GM18499 (cell line): ENCODE measurements around the gene BOLA2B.
"Not testable (repeated sequence)": the region's sequence is repeated elsewhere in the genome, so short reads cannot be mapped to it uniquely, and the experiment has no call there.

Experiments
- ATAC-seq: cut with Tn5 transposase; IDR thresholded peaks from one replicate; pipeline ENCODE4 v1.9.1; 2021; ENCODE audit warnings: moderate number of reproducible peaks; ENCODE audit not compliant: insufficient read depth, unreplicated experiment

The BOLA2B gene

DNA sequence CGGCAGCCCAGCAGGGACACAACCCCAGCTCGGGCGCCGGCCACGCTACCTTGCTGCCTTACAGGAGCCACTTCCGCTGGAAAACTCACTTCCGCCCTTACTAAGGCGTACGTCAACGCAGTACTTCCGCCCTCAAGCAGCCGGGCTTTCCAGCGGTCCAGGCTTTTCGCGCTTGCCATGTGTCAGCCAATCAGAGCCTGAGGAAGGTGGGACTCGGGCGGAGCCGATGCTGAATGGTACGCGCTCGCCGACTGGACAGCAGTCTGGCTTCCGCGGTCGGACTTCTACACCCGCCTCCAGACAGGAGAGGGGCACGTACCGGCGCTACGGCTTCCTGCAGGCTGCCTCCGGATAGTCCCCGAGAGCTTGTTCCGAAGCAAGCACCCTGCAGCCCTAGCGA lies at the start of gene BOLA2B, which contains the start of gene SLX1A:
BOLA2B (minus strand) TSS at position 52 of the 400 bp plus-strand sequence. CDS start 71 bp downstream, outside the sequence.
SLX1A (plus strand) TSS at position 261 of the 400 bp plus-strand sequence. CDS start 210 bp downstream, outside the sequence.
- ATAC-seq = peak; percentile 78

DNA sequence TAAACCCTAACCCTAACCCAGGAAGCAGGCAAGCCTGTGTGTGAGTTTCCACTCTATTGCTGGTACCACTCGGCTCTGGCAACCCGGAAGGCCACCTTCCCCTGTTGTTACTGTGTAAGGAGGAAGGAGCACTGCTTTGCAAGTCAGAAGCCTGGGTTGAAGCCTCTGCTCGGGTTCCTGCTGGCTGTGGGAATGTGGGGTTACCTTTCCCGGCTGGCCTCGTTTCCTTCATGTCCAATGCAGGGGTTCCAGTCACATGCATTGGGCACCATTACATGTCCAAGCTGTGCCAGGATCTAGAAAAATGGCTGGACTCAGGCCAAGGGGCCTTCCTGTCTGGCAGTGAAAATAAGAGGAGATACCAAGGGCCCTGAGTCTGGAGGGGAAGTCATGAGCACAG lies 23.6 kb upstream of the BOLA2B start:
- not testable (repeated sequence) for ATAC-seq

GRCh38 chr16:30211414-30211813 lies 17.9 kb upstream of the BOLA2B start:
- not testable (repeated sequence) for ATAC-seq

DNA sequence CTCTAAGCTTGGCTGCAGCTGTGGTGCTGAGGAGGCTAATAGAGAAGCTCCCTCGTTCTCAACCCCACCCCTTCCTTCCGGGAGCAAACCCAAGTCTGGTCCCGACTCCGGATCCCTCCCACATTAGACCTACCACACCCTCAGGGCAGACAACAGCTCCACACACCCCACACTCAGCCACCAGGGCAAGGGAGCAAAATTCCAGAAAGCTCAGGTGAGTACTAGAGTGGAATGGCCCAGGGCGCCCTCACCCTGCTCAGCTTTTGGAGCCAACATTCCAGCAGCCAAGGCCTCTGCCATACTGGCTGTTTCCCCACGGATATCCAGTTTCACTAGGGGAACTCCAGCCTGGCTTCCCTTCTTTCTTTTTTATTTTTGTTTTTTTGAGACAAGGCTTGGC lies 15.6 kb upstream of the BOLA2B start:
- not testable (repeated sequence) for ATAC-seq

DNA sequence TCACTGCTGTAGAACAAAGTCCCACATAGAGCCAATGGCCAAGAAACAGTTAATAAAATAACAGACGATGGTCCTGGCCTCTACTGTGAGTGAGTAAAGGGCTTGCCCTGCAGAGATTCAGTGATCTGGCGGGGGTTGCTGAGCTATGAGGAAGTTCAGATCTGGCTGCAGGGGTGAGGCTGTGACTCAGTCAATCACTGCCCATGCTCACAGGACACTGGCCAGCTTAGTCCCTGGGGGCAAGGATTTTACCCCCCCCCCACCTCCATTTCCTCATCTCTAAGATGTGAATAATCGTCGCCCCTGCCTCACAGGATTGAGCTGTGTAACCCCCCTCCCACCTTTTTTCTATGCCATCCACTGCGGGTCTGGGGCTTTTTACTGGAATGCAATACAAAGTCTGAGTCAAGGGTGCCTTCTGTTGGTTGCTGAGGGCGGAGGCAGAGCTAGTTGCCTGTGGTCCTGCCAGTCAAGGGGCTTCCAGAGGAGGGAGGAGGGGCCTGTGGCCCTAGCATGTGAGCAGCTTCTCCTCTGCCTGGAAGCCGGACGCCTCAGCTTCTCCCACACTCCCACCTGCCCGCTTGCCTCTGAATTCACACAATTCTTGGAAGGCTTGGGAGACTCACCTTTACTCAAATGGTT lies 13.7 kb upstream of the BOLA2B start:
- ATAC-seq = not testable (repeated sequence)

DNA sequence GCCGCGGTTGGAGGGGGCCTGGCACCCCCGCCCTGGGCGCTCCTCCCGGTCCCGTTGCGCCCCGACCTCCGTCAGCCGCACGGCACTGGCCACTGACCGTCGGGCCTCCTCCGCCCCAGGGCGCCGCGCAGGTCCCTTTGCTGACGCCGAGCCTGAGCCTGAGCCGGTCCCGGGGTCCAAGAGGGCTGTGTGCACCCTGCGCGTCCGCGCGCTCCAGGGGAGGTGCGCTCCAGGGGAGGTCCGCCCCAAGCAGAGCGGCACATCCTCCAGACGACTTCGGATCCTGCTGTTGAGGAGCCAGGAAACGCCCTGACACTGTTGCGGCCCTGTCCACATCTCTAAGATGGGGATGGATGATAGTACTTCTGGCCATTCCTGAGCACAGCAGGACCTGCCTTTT lies 12.8 kb upstream of the BOLA2B start:
- ATAC-seq = not testable (repeated sequence)

DNA sequence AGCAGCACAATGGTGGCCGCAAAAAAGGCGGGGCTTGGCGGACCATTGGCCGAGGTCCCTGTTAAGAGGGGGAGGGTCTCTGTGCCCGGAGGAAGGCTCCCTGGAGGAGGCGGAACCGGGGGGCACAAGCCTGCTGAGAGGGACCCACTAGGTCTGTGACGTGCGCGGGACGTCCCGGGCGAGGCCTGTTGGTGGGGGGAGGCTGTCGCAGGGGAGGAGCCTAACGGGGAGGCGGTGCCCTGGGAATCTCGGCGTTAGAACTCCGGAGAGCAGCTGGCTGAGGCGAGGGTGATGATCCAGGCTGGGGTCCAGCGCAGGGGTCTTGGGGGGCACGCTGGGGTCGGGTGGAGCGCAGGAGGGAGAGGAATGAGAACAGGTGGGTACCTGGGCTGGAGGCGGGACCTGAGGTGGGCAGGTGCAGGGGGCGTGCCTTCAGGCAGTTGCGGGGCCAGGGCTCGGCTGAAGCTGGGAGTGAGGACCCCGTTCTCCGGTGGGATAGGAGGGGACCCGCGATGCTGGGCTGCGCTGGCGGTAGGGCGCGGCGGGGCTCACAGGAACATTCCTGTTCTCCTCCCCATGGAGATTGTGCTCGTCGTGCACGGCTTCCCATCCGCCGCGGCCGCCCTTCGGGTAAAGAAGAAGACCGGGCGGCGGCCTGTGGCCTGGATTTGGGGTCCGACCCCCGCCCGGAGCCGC lies 12.2 kb upstream of the BOLA2B start:
- ATAC-seq = not testable (repeated sequence)

DNA sequence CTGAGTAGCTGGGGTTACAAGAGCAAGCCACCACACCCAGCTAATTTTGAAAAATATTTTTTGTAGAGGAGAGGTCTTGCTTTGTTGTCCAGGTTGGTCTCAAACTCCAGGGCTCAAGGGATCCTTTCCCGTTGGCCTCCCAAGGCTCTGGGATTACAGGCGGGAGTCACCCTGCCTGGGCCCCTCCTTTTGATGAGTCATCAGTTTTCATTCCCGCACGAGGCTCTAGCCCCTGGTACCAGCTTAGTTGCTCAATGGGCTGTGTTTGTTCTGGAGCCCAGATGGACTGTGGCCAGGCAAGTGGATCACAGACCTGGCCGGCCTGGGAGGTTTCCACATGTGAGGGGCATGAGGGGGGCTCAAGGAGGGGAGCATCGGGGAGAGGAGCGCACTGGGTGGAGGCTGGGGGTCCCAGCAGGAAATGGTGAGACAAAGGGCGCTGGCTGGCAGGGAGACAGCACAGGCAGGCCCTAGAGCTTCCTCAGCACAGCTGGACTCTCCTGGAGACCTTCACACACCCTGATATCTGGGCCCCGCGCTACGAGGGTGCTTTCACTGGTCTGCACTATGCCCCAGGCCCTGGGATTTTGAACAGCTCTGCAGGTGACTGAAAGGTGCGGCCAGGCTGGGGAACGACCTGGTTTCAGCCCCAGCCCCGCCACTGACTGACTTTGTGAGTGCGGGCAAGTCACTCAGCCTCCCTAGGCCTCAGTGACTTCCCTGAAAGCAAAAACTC lies 6.3 kb upstream of the BOLA2B start:
- not testable (repeated sequence) for ATAC-seq

- ATAC-seq = not testable (repeated sequence)
These were observed 5.6 kb upstream of the BOLA2B start, which contains the start of gene SULT1A3 for GRCh38 chr16:30199049-30199448. TSS of gene SULT1A3 (plus strand) at chr16:30199255. CDS start at chr16:30200729, 1,474 bp downstream.

- ATAC-seq = not testable (repeated sequence)
These were observed 3.5 kb upstream of the BOLA2B start for GRCh38 chr16:30197001-30197400.

DNA sequence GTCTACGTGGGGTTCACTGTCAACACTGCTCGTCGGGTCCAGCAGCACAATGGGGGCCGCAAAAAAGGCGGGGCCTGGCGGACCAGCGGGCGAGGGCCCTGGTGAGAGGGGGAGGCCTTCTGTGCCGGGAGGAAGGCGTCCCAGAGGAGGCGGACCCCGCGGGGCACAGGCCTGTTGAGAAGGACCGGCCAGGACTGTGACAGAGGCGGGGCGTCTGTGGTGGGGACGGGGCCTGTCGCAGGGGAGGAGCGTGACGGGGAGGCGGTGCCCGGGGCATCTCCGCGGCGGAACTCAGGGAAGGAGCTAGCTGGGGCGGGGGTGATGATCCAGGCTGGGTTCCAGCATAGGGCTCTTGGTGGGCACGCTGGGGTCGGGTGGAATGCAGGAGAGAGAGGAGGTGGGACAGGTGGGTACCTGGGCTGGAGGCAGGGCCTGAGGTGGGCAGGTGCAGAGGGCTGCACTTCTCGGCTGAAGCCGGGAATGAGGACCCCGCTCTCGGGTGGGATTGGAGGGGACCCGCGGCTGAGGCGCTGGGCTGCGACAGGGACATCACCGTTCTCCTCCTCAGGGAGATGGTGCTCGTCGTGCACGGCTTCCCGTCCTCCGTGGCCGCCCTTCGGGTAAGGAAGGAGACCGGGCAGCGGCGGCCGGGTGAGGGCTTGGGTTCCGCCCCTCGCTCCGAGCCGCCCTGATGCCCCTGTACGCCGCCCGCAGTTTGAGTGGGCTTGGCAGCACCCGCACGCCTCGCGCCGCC lies 883 bp upstream of the BOLA2B start:
- peak; percentile 22 for ATAC-seq

DNA sequence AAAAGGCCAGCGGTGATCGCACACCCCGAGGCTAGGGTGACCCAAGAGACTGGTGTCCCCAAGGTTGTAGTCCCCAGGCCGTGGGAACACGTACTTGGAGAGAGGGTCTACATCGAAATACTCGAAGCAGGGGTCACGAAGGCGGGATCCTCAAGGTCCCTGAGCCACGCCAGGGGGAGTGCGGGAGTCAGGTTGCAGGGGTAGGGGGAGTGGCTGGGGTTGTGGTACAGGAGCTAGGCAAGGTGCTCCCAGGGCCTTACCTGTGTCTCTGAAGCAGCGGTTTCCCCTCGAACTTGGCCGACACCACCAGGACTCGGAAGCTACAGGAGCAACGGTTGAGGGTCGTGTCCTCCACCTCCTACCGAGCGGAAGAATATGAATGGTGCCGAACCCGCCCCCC lies 368 bp downstream of the BOLA2B start:
- ATAC-seq = not testable (repeated sequence)

DNA sequence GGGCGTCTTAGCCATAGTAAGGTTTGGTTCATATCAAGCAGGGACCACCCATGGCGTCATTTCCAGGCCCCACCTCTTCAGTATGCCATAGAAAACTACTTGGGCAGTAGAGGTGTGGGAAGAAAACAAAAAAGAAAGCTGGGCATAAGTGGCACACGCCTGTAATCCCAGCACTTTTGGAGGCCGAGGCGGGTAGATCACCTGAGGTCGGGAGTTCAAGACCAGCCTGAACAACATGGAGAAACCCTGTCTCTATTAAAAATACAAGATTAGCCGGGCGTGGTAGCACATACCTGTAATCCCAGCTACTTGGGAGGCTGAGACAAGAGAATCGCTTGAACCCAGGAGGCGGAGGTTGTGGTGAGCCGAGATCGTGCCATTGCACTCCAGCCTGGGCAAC lies 2.3 kb downstream of the BOLA2B start:
- ATAC-seq = not testable (repeated sequence)

- ATAC-seq = no peak
These were observed 5.4 kb downstream of the BOLA2B start for GRCh38 chr16:30187971-30188561.

DNA sequence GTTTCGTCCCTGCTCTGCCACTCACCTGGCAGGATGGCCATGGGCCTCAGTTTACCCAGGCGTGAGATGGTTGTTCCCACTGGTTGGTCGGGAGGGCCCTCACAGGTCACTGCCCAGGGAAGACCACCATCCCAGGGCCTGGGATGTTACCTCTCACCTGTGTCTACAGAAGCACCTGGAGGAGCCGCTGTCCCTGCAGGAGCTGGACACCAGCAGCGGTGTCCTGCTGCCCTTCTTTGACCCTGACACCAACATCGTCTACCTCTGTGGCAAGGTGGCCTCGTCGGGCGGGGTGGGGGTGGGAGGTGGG lies 6.0 kb downstream of the BOLA2B start:
- ATAC-seq = no peak

- ATAC-seq = no peak
These were observed 6.5 kb downstream of the BOLA2B start for GRCh38 chr16:30186782-30187555.

GRCh38 chr16:30186444-30186781 lies 7.1 kb downstream of the BOLA2B start:
- no peak for ATAC-seq

- no peak for ATAC-seq
These were observed 7.6 kb downstream of the BOLA2B start for GRCh38 chr16:30185683-30186421.
